Mucosa of rectum (tissue), 2 donors: Measurements from ENCODE around the gene GRSF1.
A peak's percentile ranks its signal among the peaks of the same experiment; 100 is the strongest.

Experiments used
- H3K27ac ChIP-seq, 2 donors: one replicate each; pipeline ENCODE4 v1.7.0; 2013; ENCODE audit warnings: inconsistent platforms in 2 of 2, low read depth in 2 of 2, low read length in 2 of 2
- H3K27me3 ChIP-seq, 2 donors: one replicate each; pipeline ENCODE4 v1.7.0; 2013; ENCODE audit warnings: low read length in 2 of 2; ENCODE audit not compliant: control insufficient read depth in 2 of 2, insufficient read depth in 2 of 2
- H3K36me3 ChIP-seq, 2 donors: one replicate each; pipeline ENCODE4 v1.7.0; 2013; ENCODE audit warnings: low read length in 2 of 2; ENCODE audit not compliant: control insufficient read depth in 2 of 2, insufficient read depth in 2 of 2
- H3K4me1 ChIP-seq, 2 donors: one replicate each; pipeline ENCODE4 v1.7.0; 2013; ENCODE audit warnings: low read length in 2 of 2, mild to moderate bottlenecking in 1 of 2; ENCODE audit not compliant: control insufficient read depth in 2 of 2, insufficient read depth in 2 of 2
- H3K4me3 ChIP-seq, 2 donors: one replicate each; pipeline ENCODE4 v1.7.0; 2013; ENCODE audit warnings: low read length in 2 of 2
- H3K9ac ChIP-seq, 2 donors: one replicate each; pipeline ENCODE4 v1.7.0; 2013; ENCODE audit warnings: low read length in 2 of 2, low read depth in 1 of 2, mild to moderate bottlenecking in 1 of 2
- H3K9me3 ChIP-seq, 2 donors: one replicate each; pipeline ENCODE4 v1.7.0; 2013; ENCODE audit warnings: low read length in 2 of 2; ENCODE audit not compliant: control insufficient read depth in 2 of 2
- donor health status: healthy.
- donor health status: Normal muscosa, but diverticular disease.

GRSF1 gene

DNA sequence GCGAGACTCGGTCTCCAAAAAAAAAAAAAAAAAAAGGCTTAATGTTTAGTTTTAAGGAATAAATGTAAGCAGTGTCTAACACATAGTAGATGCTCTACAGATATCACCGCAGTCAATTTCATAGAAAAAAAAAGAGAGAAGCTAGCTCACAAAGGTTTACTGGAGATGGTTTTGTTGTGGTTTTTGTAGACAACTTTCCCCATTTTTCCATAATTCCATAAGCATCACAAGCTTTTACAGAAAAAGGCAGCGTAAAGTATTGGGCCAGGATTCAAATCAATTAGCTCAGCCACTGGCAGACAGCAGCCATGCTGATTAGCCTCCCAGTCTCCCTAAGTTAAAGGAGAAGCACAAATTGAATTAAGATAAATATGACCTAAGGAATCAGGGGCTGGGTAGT, 1.5 kb downstream of the GRSF1 start:
- H3K4me3 ChIP-seq, result peak overlapping the region; percentile 75 to 96
- H3K9ac ChIP-seq, result peak overlapping the region; percentile 85 to 93
- H3K4me1 ChIP-seq, result peaks cover 2 to 7% of the 10 kb centered on the region in 2 donors
- no peaks in the 10 kb centered on the region for H3K9me3 ChIP-seq
- H3K27ac ChIP-seq, result peak overlapping the region; percentile 91 to 95
- no peaks in the 10 kb centered on the region for H3K27me3 ChIP-seq
- H3K36me3 ChIP-seq, result peaks cover 5 to 9% of the 10 kb centered on the region in 2 donors

GRCh38 chr4:70836081-70836480, 3.6 kb downstream of the GRSF1 start:
- peaks cover 2 to 7% of the 10 kb centered on the region in 2 donors for H3K4me1 ChIP-seq
- H3K9ac ChIP-seq, result no peak overlapping the region
- H3K36me3 ChIP-seq, result peaks cover 19 to 22% of the 10 kb centered on the region in 2 donors
- H3K27ac ChIP-seq, result no peak overlapping the region
- no peaks in the 10 kb centered on the region for H3K27me3 ChIP-seq
- no peak overlapping the region for H3K4me3 ChIP-seq
- no peaks in the 10 kb centered on the region for H3K9me3 ChIP-seq

GRCh38 chr4:70833675-70834074, 6.0 kb downstream of the GRSF1 start:
- Histone ChIP-seq H3K36me3 (peaks cover 33 to 35% of the 10 kb centered on the region in 2 donors), H3K9ac (no peak overlapping the region), H3K4me3 (no peak overlapping the region), H3K9me3 (no peaks in the 10 kb centered on the region), H3K27me3 (no peaks in the 10 kb centered on the region), H3K27ac (no peak overlapping the region), H3K4me1 (peaks cover 2 to 7% of the 10 kb centered on the region in 2 donors)

GRCh38 chr4:70831293-70831692, 8.4 kb downstream of the GRSF1 start:
- no peak overlapping the region for H3K9ac ChIP-seq
- H3K4me3 ChIP-seq, result no peak overlapping the region
- H3K4me1 ChIP-seq, result no peaks in the 10 kb centered on the region
- no peaks in the 10 kb centered on the region for H3K9me3 ChIP-seq
- H3K27ac ChIP-seq, result no peak overlapping the region
- H3K27me3 ChIP-seq, result no peaks in the 10 kb centered on the region
- H3K36me3 ChIP-seq, result peaks cover 41 to 48% of the 10 kb centered on the region in 2 donors

GRCh38 chr4:70830054-70830453, 9.6 kb downstream of the GRSF1 start:
- H3K27me3 ChIP-seq, result no peaks in the 10 kb centered on the region

DNA sequence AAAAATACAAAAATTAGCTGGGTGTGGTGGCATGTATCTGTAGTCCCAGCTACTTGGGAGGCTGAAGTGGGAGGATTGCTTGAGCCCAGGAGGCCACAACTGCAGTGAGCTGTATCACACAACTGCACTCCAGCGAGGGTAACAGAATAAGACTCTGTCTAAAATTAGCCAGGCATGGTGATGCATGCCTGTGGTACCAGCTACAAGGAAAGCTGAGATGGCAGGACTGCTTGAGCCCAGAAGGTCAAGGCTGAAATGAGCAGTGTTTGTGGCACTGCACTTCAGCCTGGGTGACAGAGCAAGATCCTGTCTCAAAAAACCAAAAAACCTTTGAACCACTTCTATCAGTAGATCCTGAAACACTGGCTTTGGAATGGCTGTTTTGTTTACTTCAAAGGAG, 10.2 kb downstream of the GRSF1 start:
- H3K9me3 ChIP-seq, result no peaks in the 10 kb centered on the region
- peaks cover 55 to 56% of the 10 kb centered on the region in 2 donors for H3K36me3 ChIP-seq
- H3K27me3 ChIP-seq, result no peaks in the 10 kb centered on the region
- no peak overlapping the region for H3K9ac ChIP-seq
- no peaks in the 10 kb centered on the region for H3K4me1 ChIP-seq
- H3K27ac ChIP-seq, result no peak overlapping the region
- H3K4me3 ChIP-seq, result no peak overlapping the region

More at GRCh38 chr4:70830054-70830453, 9.6 kb downstream of the GRSF1 start:
- Histone ChIP-seq H3K36me3 (peaks cover 53 to 56% of the 10 kb centered on the region in 2 donors), H3K4me3 (no peak overlapping the region), H3K9ac (no peak overlapping the region), H3K27ac (no peak overlapping the region), H3K9me3 (no peaks in the 10 kb centered on the region), H3K4me1 (no peaks in the 10 kb centered on the region)

DNA sequence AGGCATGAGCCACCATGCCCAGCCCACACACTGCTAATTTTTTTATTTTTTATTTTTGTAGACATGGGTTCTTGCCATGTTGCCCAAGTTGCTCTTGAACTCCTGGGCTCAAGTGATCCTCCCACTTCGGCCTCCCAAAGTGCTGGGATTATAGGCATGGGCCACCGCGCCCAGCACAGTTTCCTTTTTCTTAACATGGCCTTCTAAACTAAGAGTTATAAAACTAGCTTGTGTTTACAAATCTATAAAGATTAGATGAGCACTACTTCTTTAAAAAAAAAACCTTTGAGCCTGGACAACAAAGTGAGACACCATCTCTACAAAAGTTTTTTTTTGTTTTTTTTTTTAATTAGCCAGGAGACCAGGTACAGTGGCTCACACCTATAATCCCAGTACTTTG, 10.7 kb downstream of the GRSF1 start:
- Histone ChIP-seq H3K4me1 (no peaks in the 10 kb centered on the region), H3K36me3 (peaks cover 58 to 59% of the 10 kb centered on the region in 2 donors), H3K9ac (no peak overlapping the region), H3K27ac (no peak overlapping the region), H3K9me3 (no peaks in the 10 kb centered on the region), H3K27me3 (no peaks in the 10 kb centered on the region), H3K4me3 (no peak overlapping the region)

DNA sequence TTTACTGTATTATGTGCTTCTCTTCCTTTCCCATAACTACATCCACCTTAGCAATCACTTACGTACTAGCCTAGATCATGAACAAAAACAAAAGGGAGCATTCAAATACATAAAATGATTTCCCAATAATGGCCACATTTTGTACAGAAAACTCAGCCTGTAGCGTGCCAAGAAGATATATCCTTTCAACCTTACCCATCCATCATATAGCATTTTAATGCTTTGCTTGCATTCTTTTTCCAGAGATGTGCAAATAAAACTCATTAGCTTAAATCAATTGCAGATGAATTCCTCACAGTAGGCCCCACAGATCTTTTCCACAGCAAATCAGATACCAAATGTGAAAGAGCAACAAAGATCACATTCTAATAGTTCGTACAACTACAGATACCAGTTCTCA, 20.8 kb downstream of the GRSF1 start:
- H3K27ac ChIP-seq, result no peak overlapping the region
- no peak overlapping the region for H3K9ac ChIP-seq
- no peaks in the 10 kb centered on the region for H3K9me3 ChIP-seq
- H3K27me3 ChIP-seq, result no peaks in the 10 kb centered on the region
- H3K4me1 ChIP-seq, result no peaks in the 10 kb centered on the region
- no peak overlapping the region for H3K4me3 ChIP-seq
- H3K36me3 ChIP-seq, result peaks cover 29 to 34% of the 10 kb centered on the region in 2 donors

DNA sequence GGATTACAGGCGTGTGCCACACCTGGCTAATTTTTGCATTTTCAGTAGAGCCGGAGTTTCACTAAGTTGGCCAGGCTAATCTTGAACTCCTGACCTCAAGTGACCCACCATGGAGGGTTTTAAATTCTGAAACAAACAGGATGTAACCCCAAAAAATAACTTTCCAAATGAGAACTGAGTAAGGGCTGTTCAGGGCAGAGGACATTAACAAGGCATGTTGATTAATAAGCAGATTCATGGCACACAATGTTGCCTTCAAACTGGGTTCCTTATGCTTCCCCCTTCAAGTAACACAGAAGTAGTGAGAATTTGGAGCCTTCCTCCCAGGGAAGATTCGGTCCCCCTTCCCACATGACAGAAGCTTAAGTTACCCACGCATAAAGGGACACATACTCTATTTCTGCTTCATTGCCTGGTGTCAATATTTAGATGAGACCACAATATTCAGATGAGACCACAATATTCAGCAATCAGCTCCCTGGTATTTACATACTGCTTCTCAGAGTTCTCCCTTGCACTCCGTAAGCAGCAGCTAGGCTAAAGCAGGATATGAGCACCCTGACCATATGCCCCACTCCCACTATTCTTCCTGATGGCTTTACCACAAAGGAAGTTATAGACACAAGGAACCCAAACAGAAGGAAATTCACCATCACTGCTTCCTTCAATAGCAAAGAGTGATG, 21.4 kb downstream of the GRSF1 start:
- Histone ChIP-seq H3K9me3 (no peaks in the 10 kb centered on the region), H3K36me3 (peaks cover 25 to 31% of the 10 kb centered on the region in 2 donors), H3K4me3 (no peak overlapping the region), H3K27ac (no peak overlapping the region), H3K9ac (no peak overlapping the region), H3K27me3 (no peaks in the 10 kb centered on the region), H3K4me1 (no peaks in the 10 kb centered on the region)

GRCh38 chr4:70816894-70817293, 22.8 kb downstream of the GRSF1 start:
- H3K36me3 ChIP-seq, result peaks cover 23 to 26% of the 10 kb centered on the region in 2 donors
- no peak overlapping the region for H3K4me3 ChIP-seq

More at GRCh38 chr4:70816894-70817293, 22.8 kb downstream of the GRSF1 start:
- Histone ChIP-seq H3K27me3 (no peaks in the 10 kb centered on the region), H3K27ac (no peak overlapping the region), H3K4me1 (no peaks in the 10 kb centered on the region), H3K9me3 (no peaks in the 10 kb centered on the region), H3K9ac (no peak overlapping the region)
